ENCODE data around the gene MAP1B.

Gene MAP1B

DNA sequence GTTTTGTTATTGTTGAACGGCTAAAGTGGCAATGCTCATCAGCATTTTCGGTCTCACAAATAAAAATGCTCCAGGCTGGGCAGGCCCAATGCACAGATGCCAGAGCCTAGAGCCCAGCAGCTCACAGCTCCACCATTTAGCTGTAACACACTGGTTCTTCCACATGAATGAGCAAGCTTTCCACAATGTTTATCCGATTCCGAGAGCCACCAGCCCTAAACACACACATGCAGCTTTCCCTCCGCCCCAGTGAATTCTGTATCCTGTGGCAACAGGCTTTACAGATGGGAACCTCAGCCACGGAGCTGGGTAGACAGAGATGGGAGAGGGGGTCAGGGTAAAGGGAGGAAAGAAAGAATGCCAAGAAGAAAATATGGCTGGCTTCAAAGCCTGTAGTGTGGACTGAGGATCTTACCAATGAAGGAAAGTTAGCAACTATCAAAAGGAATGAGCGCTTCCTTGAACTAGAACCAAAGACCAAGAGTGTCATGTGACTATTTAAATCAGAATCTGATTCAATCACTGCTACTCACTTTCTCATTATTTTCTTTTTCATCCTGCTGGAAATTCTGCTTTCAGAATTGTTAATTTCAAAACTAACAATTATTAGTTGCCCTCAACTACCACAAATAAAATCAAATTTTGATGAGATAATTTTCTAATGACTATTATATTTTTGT is 135.7 kb downstream of the MAP1B start:
- TF ChIP-seq, protein P1, sequence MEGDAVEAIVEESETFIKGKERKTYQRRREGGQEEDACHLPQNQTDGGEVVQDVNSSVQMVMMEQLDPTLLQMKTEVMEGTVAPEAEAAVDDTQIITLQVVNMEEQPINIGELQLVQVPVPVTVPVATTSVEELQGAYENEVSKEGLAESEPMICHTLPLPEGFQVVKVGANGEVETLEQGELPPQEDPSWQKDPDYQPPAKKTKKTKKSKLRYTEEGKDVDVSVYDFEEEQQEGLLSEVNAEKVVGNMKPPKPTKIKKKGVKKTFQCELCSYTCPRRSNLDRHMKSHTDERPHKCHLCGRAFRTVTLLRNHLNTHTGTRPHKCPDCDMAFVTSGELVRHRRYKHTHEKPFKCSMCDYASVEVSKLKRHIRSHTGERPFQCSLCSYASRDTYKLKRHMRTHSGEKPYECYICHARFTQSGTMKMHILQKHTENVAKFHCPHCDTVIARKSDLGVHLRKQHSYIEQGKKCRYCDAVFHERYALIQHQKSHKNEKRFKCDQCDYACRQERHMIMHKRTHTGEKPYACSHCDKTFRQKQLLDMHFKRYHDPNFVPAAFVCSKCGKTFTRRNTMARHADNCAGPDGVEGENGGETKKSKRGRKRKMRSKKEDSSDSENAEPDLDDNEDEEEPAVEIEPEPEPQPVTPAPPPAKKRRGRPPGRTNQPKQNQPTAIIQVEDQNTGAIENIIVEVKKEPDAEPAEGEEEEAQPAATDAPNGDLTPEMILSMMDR (IDR thresholded peaks at IDR 0.05; ENCODE audit: borderline replicate concordance, control extremely low read depth, extremely low read depth, insufficient read depth, missing control alignments): no peak
- in situ Hi-C loops (cut with MboI; ENCODE audit: low sequenced_read_pairs, unreplicated experiment): no loop called here
- DNase-seq (ENCODE audit: low spot score): no peak

DNA sequence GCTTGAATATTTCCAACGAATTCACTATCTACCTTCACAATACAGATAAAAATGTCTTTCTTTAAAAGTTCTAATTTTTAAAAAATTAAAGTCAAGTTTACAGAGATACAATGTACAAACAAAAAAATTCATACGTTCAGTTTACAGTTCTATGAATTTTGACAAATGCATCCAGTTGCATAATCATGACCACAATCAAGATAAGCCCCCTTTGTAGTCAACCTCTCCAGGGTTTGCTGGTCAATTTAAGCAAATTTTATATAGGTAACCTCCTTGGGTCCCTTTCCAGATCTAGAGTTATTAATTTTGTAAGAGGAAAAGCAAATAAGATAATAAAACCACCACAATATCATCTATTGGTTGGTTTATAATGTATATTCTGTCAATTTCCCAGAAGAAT is 136.4 kb downstream of the MAP1B start:
- TF ChIP-seq, protein P1 (IDR thresholded peaks at IDR 0.05; ENCODE audit: borderline replicate concordance, control extremely low read depth, extremely low read depth, insufficient read depth, missing control alignments): no peak
- in situ Hi-C loops (cut with MboI; ENCODE audit: low sequenced_read_pairs, unreplicated experiment): no loop called here
- no peak for DNase-seq (ENCODE audit: low spot score)

DNA sequence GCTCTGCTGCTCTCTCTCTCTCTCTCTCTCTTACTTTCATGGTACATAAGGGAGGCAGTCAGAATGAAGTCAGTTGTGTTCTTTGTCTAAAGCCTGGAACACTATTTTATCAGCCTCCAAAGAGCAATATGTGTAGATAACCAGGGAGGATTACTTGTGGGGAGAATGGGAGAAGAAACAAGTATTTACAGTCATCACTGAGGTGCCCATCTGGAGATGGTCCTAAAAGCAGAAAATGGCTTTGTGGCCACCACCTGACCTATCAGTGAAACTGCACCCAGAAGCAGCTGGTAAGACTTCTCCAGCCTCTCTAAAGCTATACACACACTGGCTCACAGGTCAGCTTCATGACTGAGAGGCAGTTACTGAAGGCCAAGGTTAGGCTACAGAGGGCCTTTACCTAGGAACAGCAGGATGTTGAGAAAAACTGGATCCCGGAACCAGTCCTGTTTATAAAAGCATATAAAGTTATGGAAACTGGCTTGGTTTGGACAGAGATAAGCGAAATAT is 137.6 kb downstream of the MAP1B start:
- in situ Hi-C loops (cut with MboI; ENCODE audit: low sequenced_read_pairs, unreplicated experiment): no loop called here
- TF ChIP-seq, protein P1 (IDR thresholded peaks at IDR 0.05; ENCODE audit: borderline replicate concordance, control extremely low read depth, extremely low read depth, insufficient read depth, missing control alignments): peak; percentile 41
- DNase-seq (ENCODE audit: low spot score): peak; percentile 27

DNA sequence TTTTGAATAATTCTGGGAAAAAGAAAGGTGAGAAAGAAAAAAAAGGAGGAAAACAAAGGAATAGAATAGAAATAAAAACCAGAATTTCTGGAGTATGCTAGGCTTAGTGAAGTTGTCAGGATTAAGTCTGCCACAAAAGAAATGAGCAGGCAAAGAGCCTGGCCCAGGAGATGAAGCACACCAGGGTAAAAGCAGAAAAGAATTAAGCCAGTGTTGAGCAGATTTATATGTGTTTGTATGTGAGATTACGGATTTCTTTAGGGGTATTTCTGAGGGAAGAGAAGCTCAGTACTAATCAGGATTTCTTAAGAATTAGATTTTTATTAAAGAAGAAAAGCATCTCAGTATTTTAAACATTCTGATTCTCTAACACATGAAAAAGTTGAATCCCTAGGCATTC is 138.3 kb downstream of the MAP1B start:
- no peak for DNase-seq (ENCODE audit: low spot score)
- TF ChIP-seq, protein P1 (IDR thresholded peaks at IDR 0.05; ENCODE audit: borderline replicate concordance, control extremely low read depth, extremely low read depth, insufficient read depth, missing control alignments): no peak
- in situ Hi-C loops (cut with MboI; ENCODE audit: low sequenced_read_pairs, unreplicated experiment): no loop called here

DNA sequence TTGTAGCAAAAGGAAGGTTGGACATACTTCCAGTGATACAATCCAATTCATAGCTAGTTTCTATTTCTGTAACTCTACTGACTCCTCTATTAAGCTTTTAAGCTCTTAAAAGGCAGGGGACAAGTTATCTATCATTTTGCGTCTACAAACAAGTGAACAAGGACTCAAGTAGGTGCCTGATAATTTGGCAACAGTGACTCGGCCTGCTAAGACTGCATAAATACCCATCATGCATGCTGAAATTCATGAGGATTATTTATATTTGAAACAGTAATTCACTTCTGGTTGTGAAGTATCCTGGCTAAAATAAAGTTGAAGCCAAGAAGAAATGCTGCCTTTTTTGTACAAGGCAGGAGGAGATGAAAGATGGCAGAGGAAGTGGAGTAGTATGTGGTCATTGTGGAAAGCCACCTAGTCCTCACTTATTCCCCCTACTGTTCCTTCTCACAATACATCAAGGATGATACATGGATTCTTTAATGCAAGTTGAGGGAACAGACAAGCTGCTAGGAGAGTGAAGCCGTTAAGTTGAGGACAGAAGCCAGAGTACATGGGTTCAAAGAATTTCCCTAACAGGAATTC is 138.8 kb downstream of the MAP1B start:
- peak; percentile 21 for DNase-seq (ENCODE audit: low spot score)
- TF ChIP-seq, protein P1 (IDR thresholded peaks at IDR 0.05; ENCODE audit: borderline replicate concordance, control extremely low read depth, extremely low read depth, insufficient read depth, missing control alignments): no peak
- in situ Hi-C loops (cut with MboI; ENCODE audit: low sequenced_read_pairs, unreplicated experiment): no loop called here

DNA sequence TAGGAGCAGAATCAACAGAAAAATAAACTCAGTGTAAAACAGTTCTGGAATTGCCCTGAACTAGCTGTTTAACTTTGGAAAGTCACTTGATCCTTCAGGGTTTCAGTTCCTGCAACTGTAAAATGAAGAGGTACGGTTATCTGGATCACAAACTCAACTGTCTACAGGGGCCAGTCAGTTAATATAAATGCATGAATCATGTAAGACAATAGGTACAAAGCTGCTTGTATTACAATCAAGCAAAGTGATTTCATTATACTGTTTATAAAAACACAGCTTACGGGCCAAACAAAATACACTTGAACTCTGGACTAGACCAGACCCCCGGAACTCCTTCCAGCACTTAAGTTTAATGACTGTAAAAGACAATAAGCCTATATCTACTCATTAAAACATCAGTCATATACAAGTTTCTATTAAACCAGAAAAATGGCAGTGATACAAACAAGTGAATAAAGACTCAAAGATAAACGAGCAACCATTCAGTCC is 139.7 kb downstream of the MAP1B start:
- DNase-seq (ENCODE audit: low spot score): no peak
- in situ Hi-C loops (cut with MboI; ENCODE audit: low sequenced_read_pairs, unreplicated experiment): no loop called here
- TF ChIP-seq, protein P1 (IDR thresholded peaks at IDR 0.05; ENCODE audit: borderline replicate concordance, control extremely low read depth, extremely low read depth, insufficient read depth, missing control alignments): no peak

All from GM13976 (cell line).